Cardiac muscle cell (in vitro differentiated cells and primary cell): ENCODE data around the gene TNNI2. TPM values are rescaled to one million over a fixed set of nuclear protein-coding genes. Genes with fewer than 3 reads are reported as not detected.

Experiments
- DNase-seq, 2 donors: peaks; one replicate each; pipeline versions ENCODE4 v3.0.0 to v3.0.0-alpha.2; 2010 to 2017; ENCODE audit warnings: low read depth in 1 of 2, low spot score in 1 of 2
- H3K27ac ChIP-seq: fragments of 200-600 bp; sonication (generic); 2 replicates; pipeline ENCODE4 v1.5.1; 2016
- H3K27me3 ChIP-seq: fragments of 200-600 bp; sonication (generic); 2 replicates; pipeline ENCODE4 v1.6.0; 2016; ENCODE audit warnings: control low read depth
- H3K36me3 ChIP-seq: fragments of 200-600 bp; sonication (generic); 2 replicates; pipeline ENCODE4 v1.5.1; 2016; ENCODE audit warnings: control low read depth
- H3K4me1 ChIP-seq: fragments of 200-600 bp; sonication (generic); 2 replicates; pipeline ENCODE4 v1.8.1; 2017; ENCODE audit warnings: low read depth, mild to moderate bottlenecking, mixed run types
- H3K4me3 ChIP-seq: fragments of 200-600 bp; sonication (generic); 2 replicates; pipeline ENCODE4 v1.5.1; 2016; ENCODE audit warnings: mild to moderate bottlenecking
- H3K9me3 ChIP-seq: fragments of 200-600 bp; sonication (generic); 2 replicates; pipeline ENCODE4 v1.5.1; 2017; ENCODE audit warnings: low read depth, mild to moderate bottlenecking, control low read depth
- CTCF ChIP-seq: IDR thresholded peaks from 2 replicates; pipeline ENCODE4 v1.5.1; 2012; ENCODE audit warnings: low read depth, mild to moderate bottlenecking, low read length
- polyA plus RNA-seq: library from polyadenylated mRNA; unstranded; fragments of >200 nt; fragmentation: Nextera tagmentation; extraction: Ambion mirVana; gene quantifications from 2 replicates; pipeline ENCODE4 v1.2.1, GENCODE V29; 2016
- total RNA-seq: library from RNA; depleted of rRNA; stranded (reverse); fragments of >200 nt; gene quantifications from 2 replicates; pipeline ENCODE4 v1.2.3, GENCODE V29; 2016

Gene TNNI2
- total and polyA plus RNA-seq, 2 experiments from 2014 or later, result 2.5 to 3.9 TPM

- Histone ChIP-seq H3K36me3 (no peaks in the 10 kb centered on the region), H3K9me3 (no peaks in the 10 kb centered on the region), H3K4me3 (no peak overlapping the region), H3K4me1 (no peaks in the 10 kb centered on the region), H3K27ac (no peak overlapping the region), H3K27me3 (no peaks in the 10 kb centered on the region)
- peak in 1 of 2 donors; percentile 64 for DNase-seq
- TF ChIP-seq CTCF, result no peak
These were observed 9.6 kb upstream of the TNNI2 start for GRCh38 chr11:1829039-1829820.

- DNase-seq, result no peak
- Histone ChIP-seq H3K27ac (no peak overlapping the region), H3K4me1 (no peaks in the 10 kb centered on the region), H3K9me3 (no peaks in the 10 kb centered on the region), H3K4me3 (no peak overlapping the region), H3K27me3 (no peaks in the 10 kb centered on the region), H3K36me3 (no peaks in the 10 kb centered on the region)
- TF ChIP-seq CTCF, result no peak
These were observed 8.8 kb upstream of the TNNI2 start for GRCh38 chr11:1830004-1830321.

- TF ChIP-seq CTCF, result no peak
- no peak overlapping the region for H3K27ac ChIP-seq
These were observed 8.2 kb upstream of the TNNI2 start for GRCh38 chr11:1830322-1831223.

GRCh38 chr11:1831338-1832210 is 7.2 kb upstream of the TNNI2 start:
- Histone ChIP-seq H3K36me3 (no peaks in the 10 kb centered on the region), H3K4me1 (no peaks in the 10 kb centered on the region), H3K27me3 (no peaks in the 10 kb centered on the region), H3K4me3 (no peak overlapping the region), H3K27ac (no peak overlapping the region), H3K9me3 (no peaks in the 10 kb centered on the region)
- no peak for DNase-seq
- TF ChIP-seq CTCF, result no peak

More at GRCh38 chr11:1830322-1831223, 8.2 kb upstream of the TNNI2 start:
- Histone ChIP-seq H3K36me3 (no peaks in the 10 kb centered on the region), H3K27me3 (no peaks in the 10 kb centered on the region), H3K9me3 (no peaks in the 10 kb centered on the region), H3K4me1 (no peaks in the 10 kb centered on the region), H3K4me3 (no peak overlapping the region)
- DNase-seq, result peak in 1 of 2 donors; percentile 33
